ENCODE measurements around the gene KRTAP10-7.
"Not testable (repeated sequence)": the region's sequence is repeated elsewhere in the genome, so short reads cannot be mapped to it uniquely, and the experiment has no call there.

KRTAP10-7 gene

GRCh38 chr21:44612669-44613229, 12.4 kb downstream of the KRTAP10-7 start:
- DNase-seq, result no peak

- DNase-seq, result no peak
Measured at GRCh38 chr21:44613386-44614155, 13.2 kb downstream of the KRTAP10-7 start.

- DNase-seq, result no peak
Measured at GRCh38 chr21:44614161-44614631, 13.8 kb downstream of the KRTAP10-7 start.

GRCh38 chr21:44614961-44615391, 14.6 kb downstream of the KRTAP10-7 start:
- no peak for DNase-seq

GRCh38 chr21:44615466-44615865, 15.1 kb downstream of the KRTAP10-7 start:
- no peak for DNase-seq

- DNase-seq, result no peak
Measured at GRCh38 chr21:44615911-44616590, 15.7 kb downstream of the KRTAP10-7 start.

- no peak for DNase-seq
Measured at GRCh38 chr21:44616591-44616926, 16.2 kb downstream of the KRTAP10-7 start.

- DNase-seq, result no peak
Measured at GRCh38 chr21:44617071-44617501, 16.7 kb downstream of the KRTAP10-7 start.

GRCh38 chr21:44618504-44618903, 18.1 kb downstream of the KRTAP10-7 start:
- DNase-seq, result no peak

- peak; percentile 54 for DNase-seq
Measured at GRCh38 chr21:44618909-44619308, 18.5 kb downstream of the KRTAP10-7 start.

GRCh38 chr21:44619886-44620285, 19.5 kb downstream of the KRTAP10-7 start:
- no peak for DNase-seq

GRCh38 chr21:44623575-44623974, 23.2 kb downstream of the KRTAP10-7 start:
- no peak for DNase-seq

- DNase-seq, result no peak
Measured at GRCh38 chr21:44625756-44626155, 25.4 kb downstream of the KRTAP10-7 start.

GRCh38 chr21:44626262-44626661, 25.9 kb downstream of the KRTAP10-7 start:
- DNase-seq, result no peak

GRCh38 chr21:44626673-44627143, 26.3 kb downstream of the KRTAP10-7 start, which contains the start of gene KRTAP10-9:
Gene KRTAP10-9, plus strand, starts transcription at chr21:44627093. Its CDS starts 79 bp downstream, at chr21:44627172.
- no peak for DNase-seq

- DNase-seq, result not testable (repeated sequence)
Measured at GRCh38 chr21:44627181-44627822, 26.9 kb downstream of the KRTAP10-7 start.

GRCh38 chr21:44627831-44628233, 27.4 kb downstream of the KRTAP10-7 start:
- DNase-seq, result not testable (repeated sequence)

- no peak for DNase-seq
Measured at GRCh38 chr21:44628707-44629391, 28.5 kb downstream of the KRTAP10-7 start.

GRCh38 chr21:44630440-44630839, 30.0 kb downstream of the KRTAP10-7 start:
- DNase-seq, result no peak

- DNase-seq, result no peak
Measured at GRCh38 chr21:44632067-44632466, 31.7 kb downstream of the KRTAP10-7 start.

- no peak for DNase-seq
Measured at GRCh38 chr21:44636209-44637017, 36.0 kb downstream of the KRTAP10-7 start.

Data from stimulated activated CD8-positive, alpha-beta memory T cell treated with anti-CD3 and anti-CD28 coated beads, Interleukin-4, amount 100 ng/mL, for 48 hours (primary cell).